GM08714 (cell line): Measurements from ENCODE around the gene RFXANK.
"Not testable (repeated sequence)": the region's sequence is repeated elsewhere in the genome, so short reads cannot be mapped to it uniquely, and the experiment has no call there.

Experiments used
- H3K4me3 ChIP-seq: fragments of 200-500 bp; sonication (Bioruptor generic); 2 replicates; pipeline ENCODE4 v1.5.1; 2014; ENCODE audit warnings: mild to moderate bottlenecking, low read length, inconsistent platforms
- ZNF274 ChIP-seq: IDR thresholded peaks from 2 replicates; pipeline ENCODE4 v1.6.1; 2012; ENCODE audit warnings: mild to moderate bottlenecking, low read depth, low read length

Gene RFXANK, protein sequence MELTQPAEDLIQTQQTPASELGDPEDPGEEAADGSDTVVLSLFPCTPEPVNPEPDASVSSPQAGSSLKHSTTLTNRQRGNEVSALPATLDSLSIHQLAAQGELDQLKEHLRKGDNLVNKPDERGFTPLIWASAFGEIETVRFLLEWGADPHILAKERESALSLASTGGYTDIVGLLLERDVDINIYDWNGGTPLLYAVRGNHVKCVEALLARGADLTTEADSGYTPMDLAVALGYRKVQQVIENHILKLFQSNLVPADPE

DNA sequence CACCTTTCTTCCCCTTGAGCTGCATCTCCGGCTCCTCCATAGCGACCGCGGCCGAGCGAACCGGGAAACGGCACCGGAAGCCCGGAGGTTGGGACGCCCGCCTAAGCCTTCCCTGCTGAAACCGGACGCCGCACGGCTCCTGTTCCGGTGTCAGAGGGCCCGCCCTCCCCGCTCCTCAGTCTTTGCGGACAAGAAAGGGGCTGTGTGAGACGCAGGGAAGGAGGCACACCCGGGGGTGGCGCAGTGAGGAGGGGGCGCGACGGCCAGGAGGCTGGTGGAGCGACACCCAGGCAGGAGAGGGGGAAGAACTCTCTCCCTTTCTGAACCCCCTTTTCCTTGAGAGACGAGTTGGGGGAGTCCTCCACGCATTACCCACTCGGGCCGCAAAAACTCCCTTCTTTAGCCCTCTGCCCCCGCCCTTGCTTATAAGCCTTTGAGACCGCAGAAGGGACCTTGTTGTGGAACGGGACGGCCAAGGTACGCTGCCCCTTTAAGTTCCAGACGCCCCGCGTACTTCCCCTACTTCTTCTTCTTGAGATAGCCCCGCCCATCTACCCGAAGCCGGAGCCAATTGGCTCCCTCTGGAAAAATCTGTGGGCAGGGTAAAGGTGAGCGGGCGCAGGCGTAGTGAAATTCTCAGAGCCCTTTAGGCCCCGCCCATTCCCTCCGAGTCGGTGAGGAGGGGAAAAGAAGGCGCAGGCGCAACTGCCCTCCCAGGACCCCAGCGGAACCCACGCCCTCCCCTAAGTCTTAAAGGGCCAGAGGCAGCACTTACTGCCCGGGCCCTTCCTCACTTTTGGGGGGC lies at the start of gene RFXANK, which contains the start of gene BORCS8:
Gene RFXANK, plus strand, starts transcription at position 181 of the 805 bp plus-strand sequence. CDS start 1,689 bp downstream, outside the sequence.
Gene BORCS8, minus strand, starts transcription at position 75 of the 805 bp plus-strand sequence. Its CDS starts 35 bp downstream, at position 40.
- H3K4me3 ChIP-seq: peak within 1 kb of the TSS; percentile 88
- TF ChIP-seq ZNF274: no peak

DNA sequence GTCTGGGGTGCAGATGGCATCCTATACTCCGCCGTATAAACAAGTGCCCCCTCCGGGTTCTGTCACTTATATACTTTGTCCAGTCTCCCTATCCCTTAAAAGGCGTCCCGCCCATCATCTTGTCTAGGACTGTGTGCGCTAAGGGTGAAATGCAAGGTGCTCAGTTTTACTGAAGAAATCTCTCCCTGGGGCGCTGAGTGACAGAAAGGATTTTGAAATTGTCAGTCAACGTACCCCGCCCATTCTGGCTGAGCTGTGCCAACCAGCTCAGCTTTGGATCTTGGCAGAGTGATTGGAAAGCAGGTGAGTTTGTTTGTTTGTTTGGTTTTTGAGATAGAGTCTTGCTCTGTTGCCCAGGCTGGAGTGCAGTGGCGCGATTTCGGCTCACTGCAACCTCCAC lies 49.7 kb upstream of the RFXANK start:
- no peak for TF ChIP-seq ZNF274
- no peak overlapping the region for H3K4me3 ChIP-seq

DNA sequence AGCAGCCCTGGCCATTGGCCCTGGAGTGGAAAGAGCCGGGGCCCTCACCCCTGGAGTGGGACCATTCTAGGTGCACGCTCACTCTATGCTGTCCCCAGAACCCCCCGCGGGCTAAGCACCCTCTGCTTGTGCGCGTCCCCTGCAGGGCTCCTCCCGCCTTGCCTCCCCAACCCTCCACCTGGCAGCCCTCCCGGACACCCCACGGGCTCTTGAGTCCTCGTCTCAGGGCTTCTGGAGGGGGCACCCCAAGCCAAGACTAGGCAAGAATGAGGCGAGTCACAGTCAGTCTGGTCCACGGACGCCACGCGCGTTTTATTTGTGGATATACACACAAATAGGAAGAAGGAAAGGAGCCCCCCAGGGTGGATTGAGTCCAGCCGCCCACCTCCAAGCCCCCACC lies 46.8 kb upstream of the RFXANK start:
- no peak overlapping the region for H3K4me3 ChIP-seq
- no peak for TF ChIP-seq ZNF274

DNA sequence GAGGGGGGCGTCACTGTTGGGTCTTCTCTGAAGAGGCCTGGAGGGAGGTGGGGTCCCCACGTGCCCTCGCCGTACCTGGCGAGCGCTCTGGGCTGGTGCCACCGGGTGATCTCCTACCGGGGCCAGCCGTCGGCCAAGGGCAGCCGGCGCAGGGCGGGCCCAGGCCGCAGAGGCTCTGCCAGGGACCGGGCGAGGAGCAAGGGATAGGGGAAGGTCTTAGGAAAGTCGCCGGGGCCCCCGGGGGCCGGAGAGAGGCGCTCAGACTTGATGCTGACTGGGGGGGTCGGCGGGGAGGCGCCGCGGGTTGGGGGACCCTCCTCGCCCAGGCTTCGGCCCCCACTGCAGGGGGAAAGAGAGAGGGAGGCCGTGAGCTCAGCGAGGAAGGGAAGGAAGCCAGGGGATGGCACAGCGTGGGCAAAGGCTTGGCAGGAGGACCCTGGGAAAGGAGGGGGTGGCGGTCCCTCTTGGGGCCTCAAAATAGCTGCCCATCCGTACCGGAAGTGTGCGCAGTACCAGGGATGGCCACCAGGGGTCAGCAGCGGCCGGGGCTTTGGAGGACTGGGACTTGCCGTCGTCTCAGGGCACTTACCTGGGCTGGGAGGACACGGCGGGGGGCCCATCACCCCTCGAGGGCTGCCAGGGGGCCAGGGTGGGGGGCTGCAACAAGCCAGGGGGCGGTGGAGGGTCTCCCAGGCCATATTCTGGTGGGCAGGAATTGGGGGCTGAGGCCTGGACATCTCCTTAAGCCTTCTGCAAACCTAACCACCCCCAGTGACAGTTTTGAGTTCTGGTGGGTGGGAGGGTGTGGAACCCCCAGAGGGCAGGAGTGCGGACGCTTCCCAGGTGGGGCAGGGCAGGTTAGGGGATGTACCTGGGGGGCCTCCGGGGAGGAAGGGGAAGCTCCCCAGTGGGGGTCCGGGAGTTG lies 46.1 kb upstream of the RFXANK start:
- TF ChIP-seq ZNF274: no peak
- H3K4me3 ChIP-seq: no peak overlapping the region

DNA sequence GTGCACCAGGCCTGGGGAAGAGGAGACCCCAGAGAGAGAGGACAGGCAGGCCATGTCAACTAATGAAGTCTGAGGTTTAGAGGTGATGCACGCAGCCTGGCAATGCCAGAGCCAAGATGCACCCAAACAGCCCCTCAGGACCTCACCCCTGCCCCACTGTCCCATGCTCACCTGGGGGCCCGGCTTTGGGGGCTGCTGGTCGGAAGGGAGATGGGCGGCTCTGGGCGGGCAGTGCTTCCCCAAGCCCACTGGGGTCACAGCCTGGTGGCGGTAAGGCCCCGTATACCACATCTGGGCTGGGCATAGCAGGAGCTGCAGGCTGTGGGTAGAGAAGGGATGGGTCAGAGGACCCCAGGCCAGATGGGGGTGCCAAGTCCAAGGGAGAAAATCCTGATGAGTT lies 45.2 kb upstream of the RFXANK start:
- TF ChIP-seq ZNF274: no peak
- H3K4me3 ChIP-seq: no peak overlapping the region

- no peak overlapping the region for H3K4me3 ChIP-seq
- no peak for TF ChIP-seq ZNF274
These were observed 44.7 kb upstream of the RFXANK start for GRCh38 chr19:19147344-19147743.

- H3K4me3 ChIP-seq: not testable (repeated sequence)
These were observed 43.6 kb upstream of the RFXANK start for GRCh38 chr19:19148504-19148903.

DNA sequence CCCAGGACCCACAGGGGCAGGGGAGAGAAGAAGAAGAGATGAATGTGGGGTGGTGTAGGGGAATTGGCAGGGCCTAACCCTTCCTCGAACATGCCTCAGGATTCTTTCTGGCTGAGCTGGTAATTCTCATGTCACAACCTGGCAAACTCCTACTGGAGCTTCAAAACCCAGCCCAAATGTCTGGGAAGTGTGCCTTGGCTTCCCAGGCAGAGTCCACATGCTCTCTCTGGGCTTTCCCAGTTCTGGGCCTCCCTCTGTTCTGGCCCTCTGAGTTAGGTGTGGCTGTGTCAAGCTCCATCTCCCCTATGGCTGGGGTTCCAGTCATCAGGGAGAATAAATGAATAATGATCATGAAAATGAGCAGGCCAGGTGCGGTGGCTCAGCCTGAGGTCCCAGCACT lies 42.6 kb upstream of the RFXANK start:
- no peak for TF ChIP-seq ZNF274
- no peak overlapping the region for H3K4me3 ChIP-seq

GRCh38 chr19:19151418-19151817 lies 40.6 kb upstream of the RFXANK start:
- no peak overlapping the region for H3K4me3 ChIP-seq
- no peak for TF ChIP-seq ZNF274

- no peak for TF ChIP-seq ZNF274
These were observed 39.2 kb upstream of the RFXANK start for GRCh38 chr19:19152668-19153384.

DNA sequence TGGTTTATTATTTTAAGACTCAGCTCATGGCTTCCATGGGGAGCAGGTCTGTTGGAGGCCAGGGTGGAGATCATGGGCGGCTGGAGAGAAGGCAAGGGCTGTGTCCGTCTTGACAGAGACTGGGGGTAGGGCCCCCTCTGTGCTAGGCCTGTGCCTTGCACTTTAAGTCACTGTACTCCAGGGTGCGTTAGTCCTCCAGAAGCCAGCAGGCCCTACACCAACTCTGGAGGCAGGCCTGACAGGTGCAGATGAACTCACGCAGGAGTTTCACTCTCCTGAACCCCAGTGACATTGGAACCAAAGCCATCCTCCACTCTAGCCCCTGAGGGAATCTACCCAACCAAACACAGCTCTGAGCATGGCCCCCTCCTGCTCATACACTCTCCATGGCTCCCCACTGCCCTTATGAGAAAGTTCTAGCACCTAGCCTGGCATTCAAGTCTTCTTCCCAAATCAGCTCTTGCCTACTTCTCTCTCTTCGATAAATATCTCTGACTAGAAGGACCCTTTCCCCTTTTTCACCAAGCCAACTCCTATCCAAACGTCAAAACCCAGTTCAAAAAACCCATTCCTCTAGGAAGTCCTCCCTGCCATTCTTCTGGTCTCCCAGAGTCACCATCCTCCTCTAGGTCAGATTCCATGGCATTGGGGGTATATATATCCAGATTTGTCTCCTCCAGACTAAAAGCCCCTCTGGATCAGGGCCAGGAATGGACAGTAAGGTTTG lies 37.1 kb upstream of the RFXANK start:
- no peak for TF ChIP-seq ZNF274
- H3K4me3 ChIP-seq: no peak overlapping the region; the same call in 1 of the 2 replicates

More at GRCh38 chr19:19152668-19153384, 39.2 kb upstream of the RFXANK start:
- H3K4me3 ChIP-seq: no peak overlapping the region

GRCh38 chr19:19155495-19156219 lies 36.4 kb upstream of the RFXANK start:
- TF ChIP-seq ZNF274: no peak
- no peak overlapping the region; the same call in 1 of the 2 replicates for H3K4me3 ChIP-seq
